Dermis blood vessel endothelial cell (primary cell): ENCODE data around the gene ST3GAL3. TPM values are rescaled to one million over a fixed set of nuclear protein-coding genes. Genes with fewer than 3 reads are reported as not detected.
"Not testable (repeated sequence)": the region's sequence is repeated elsewhere in the genome, so short reads cannot be mapped to it uniquely, and the experiment has no call there.

Experiments used
- DNase-seq: peaks from one replicate; pipeline ENCODE4 v3.0.0; 2010
- total RNA-seq: library from RNA; depleted of rRNA; stranded (reverse); fragments of >200 nt; gene quantifications from 2 replicates; pipeline ENCODE4 v1.2.3, GENCODE V29; 2014

ST3GAL3 gene
- total RNA-seq, 1 donor from 2014 or later = 14.6 TPM

- DNase-seq = no peak
Observed at GRCh38 chr1:43757343-43758053, 50.2 kb downstream of the ST3GAL3 start.

DNA sequence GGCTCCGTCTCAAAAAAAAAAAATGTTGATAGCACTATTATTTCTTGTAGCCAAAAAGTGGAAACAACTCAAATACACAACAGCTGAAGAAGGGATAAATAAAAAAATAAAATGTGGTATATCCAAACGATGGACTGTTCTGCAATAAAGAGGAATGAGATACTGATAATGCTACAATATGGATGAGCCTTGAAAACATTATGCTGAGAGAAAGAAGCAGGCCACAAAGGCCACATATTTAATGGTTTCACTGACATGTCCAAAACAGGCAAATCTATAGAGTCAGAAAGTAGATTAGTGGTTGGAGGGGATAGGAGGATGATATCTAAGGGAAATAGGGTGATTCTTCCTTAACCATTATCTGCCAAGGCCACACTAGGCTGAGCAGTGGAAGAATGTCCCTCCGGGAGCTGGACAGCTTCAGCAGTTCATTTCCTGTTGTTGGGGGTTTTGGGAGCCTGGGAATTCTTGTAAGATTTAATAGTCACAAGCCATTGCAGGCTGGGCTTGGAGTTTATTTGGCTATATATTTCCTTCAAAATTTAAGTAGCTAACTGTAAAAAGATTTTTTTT, 53.5 kb downstream of the ST3GAL3 start:
- peak; percentile 48 for DNase-seq

DNA sequence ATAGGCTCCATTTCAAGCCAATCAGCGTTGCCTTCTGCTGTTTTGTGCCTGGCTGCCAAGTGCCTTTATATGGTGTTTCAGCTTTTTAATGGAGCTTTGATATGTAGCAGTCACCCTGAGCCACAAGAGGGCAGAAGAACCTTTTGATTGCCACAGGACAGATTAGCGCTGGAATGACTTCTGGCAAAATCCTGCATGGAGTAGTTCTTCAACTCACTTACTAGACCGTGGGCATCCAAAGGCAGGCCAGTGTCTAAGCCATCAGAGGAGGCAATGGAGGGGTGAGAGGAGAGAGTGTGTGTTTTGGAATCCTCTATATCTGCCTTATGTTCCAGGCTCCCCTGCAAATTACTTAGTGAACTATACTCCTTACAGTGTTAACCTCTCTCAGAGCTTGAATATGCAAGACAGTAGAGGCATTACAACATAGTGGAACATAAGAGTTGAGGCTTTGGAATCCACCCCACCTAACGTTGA, 56.2 kb downstream of the ST3GAL3 start:
- DNase-seq = peak; percentile 93

DNA sequence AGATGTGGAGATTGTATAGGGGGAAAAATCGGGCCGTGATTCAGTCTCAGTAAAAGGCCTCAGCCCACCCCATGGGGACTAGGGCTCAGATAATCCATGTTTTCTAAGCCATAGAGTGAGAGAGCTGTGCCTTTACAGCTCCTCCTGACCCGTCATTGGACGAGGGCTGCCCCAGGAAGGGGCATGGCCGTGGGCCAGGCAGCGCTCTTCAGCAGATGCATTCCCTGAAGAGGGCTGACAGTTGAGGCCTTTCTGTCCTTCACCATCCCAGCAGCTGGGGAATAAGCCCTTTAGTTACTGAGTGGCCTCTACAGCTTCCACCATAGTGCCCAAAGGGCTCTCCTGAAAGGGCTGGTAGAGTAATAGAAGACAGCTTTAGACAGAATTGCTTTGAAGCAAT, 57.2 kb downstream of the ST3GAL3 start:
- no peak for DNase-seq

GRCh38 chr1:43766086-43766784, 58.9 kb downstream of the ST3GAL3 start:
- DNase-seq = no peak

GRCh38 chr1:43766818-43767525, 59.6 kb downstream of the ST3GAL3 start:
- DNase-seq = no peak

- DNase-seq = no peak
Observed at GRCh38 chr1:43768168-43768567, 60.8 kb downstream of the ST3GAL3 start.

DNA sequence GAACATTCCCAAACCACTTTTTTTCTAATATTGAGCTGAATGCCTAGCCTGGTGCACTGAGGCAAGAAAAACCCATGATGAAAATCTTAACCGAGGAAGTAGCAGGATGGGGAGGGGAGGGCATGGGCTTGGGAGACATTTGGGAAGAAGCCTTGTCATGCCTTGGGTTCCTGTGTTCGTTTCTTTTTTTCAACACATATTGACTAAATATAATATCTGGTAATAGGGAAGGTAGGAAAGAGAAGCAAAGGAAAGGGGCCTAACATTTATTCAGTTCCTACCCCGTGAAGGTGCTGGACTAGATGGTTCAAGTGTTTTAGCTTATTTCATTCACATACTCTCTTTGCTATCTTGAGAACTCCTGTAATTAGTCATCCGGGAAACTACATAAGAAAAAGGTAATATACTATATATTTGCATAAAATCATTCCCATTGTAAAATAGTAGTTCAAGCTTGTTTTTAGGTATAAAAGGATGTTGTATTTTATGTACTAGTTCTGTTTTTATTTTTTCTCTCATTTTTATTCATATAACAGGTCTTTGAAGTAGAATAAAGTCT, 62.1 kb downstream of the ST3GAL3 start:
- no peak for DNase-seq

GRCh38 chr1:43770111-43770510, 62.8 kb downstream of the ST3GAL3 start:
- DNase-seq = no peak

DNA sequence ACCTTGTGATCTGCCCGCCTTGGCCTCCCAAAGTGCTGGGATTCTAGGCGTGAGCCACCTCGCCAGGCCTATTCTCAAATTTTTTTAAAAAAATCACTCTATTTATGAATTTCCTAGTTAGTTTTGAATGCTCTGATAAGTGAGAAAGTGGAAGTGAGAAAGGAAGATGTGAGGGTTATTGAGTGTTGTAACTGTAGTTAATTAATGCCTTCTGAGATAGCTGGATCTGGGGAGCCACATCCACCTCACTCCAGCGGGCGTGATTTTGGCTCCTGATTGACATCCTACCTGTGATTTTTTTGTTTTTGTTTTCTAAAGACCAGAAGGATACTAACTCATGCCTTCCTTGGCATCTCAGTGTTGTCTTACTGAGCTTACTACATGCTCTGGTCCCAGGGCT, 65.6 kb downstream of the ST3GAL3 start:
- no peak for DNase-seq

GRCh38 chr1:43773821-43774220, 66.5 kb downstream of the ST3GAL3 start:
- no peak for DNase-seq

GRCh38 chr1:43774359-43774758, 67.0 kb downstream of the ST3GAL3 start:
- DNase-seq = no peak

GRCh38 chr1:43776043-43776761, 68.9 kb downstream of the ST3GAL3 start:
- DNase-seq = peak; percentile 23

DNA sequence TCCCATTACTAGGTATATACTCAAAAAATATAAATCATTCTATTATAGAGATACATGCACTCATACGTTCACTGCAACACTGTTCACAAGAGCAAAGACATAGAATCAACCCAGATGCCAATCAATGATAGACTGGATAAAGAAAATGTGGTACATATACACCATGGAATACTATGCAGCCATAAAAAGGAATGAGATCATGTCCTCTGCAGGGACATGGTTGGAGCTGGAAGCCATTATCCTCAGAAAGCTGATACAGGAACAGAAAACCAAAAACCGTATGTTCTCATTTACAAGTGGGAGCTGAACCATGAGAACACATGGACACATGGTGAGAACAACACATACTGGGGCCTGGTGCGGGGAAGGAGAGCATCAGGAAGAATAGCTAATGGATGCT, 70.6 kb downstream of the ST3GAL3 start:
- not testable (repeated sequence) for DNase-seq

- DNase-seq = no peak
Observed at GRCh38 chr1:43779266-43779665, 71.9 kb downstream of the ST3GAL3 start.

GRCh38 chr1:43779805-43780403, 72.6 kb downstream of the ST3GAL3 start:
- DNase-seq = no peak

DNA sequence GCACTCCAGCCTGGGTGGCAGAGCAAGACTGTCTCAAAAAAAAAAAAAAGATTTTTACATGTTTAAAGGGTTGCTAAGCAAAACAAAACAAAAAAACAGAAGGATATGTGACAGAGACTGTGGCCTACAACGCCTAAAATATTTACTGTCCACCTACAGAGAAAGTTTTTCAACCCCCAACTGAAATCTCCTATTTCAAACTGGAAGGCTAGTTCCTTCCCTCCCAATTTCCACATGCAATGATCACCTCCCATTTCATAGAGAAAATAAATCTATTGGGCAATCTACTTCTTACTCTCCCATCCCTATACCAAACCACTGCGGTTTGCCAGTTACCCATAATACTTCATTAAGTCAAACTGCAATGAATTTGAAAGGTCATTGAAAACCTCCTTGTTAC, 74.2 kb downstream of the ST3GAL3 start:
- no peak for DNase-seq

DNA sequence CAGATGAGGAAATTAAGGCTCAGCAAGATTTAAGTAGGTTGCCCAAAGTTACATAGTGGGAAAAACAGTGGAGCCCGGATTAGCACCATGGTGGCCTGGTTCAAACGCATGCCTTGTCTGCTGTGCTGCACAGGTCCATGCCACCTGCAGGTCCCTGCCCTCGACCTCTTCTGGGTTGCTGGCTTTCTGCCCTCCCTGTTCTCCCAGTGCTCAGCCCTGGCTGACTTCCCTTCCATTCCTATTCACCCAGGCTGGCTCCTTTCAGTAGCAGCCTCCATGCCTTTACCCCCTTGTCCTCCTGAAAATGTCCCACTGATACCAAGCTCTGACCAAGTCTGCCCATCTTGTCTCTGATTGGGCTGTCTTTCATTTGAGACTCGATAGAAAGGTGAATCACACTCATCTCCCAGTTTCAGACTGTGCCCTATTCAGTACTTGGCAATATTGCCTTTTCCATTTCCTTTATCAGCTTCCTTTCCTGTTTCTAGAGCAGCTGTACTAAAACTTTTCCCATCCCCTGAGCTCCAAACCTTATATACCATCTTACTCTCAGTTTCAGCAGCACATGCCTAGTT, 75.8 kb downstream of the ST3GAL3 start:
- DNase-seq = no peak

- DNase-seq = peak; percentile 56
Observed at GRCh38 chr1:43783671-43784205, 76.4 kb downstream of the ST3GAL3 start.

DNA sequence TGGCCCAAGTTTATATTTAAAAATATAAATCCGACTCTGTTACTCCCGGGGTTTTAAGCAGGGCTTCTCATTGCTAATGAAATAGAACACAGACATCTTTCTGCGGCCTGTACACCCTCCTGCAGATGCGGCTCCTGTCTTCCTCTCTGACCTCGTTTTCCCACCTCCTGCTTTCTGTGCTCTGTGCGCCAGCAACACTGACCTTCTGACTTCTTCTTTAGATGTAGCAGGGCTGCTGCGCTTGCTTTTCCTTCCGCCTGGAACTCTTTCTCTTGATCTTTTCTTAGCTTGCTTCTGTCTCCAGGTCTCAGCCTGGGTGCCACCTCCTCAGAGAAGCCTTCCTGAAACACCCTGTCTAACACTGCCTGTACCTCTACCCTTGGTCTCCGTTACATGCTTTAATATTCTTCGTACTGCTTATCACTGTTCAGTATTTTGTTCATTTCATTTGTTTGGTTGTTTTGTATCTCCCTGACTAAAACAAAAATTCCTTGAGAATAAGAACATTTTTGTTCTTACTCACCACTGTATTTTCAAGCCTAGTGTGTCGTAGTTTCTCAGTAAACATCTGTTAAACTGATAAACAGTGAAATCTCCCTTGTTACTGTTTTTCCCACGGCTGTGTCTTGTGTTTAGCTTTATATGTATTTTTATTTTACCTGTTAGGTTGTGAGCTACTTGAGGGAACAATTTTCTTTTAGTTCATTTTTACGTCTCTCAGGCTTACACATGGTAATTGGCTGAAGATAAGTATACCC, 79.0 kb downstream of the ST3GAL3 start:
- no peak for DNase-seq
